ENCODE measurements around the gene STUB1.

The STUB1 gene

DNA sequence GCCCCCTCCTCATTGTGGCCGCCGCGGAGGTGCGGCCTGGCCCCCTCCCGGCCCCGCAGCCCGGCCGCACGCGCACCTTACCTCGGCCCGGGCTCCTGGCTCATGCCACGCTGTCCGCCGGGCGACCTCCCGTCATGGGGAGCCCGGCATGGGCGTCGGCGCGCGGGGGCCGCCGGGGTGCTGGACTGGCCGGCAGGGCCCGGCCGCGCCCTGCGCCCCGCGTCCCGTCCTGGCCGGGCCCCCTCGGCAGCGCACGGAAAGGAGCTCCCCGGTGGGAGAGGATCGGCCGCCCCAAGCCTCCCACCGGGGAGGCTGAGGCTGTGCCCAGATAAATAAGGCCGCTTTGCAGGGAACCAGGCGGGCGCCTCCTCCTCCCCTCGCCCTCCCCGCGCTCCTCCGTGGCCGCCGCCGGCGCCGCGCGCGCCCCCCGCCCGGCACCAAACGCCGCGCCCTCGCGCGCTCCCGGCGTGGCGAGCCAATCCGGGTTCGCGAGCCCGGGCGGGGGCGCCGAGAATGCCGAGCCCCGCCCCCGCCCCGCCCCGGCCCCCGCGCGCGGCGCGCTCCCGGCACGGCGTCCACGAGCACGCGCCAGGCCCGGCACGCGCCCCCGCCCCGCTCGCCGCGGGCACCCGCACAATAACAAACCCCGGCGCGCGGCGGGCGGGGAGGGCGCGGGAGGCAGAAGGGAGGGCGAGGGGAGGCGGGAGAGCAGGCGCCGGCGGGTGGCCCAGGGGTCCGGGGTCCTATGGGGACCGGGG is 25.4 kb downstream of the STUB1 start, which contains the start of gene FBXL16:
Gene FBXL16, minus strand, starts transcription at position 371 of the 758 bp plus-strand sequence. CDS start 8,396 bp downstream, outside the sequence.
- H3K4me3 ChIP-seq (ENCODE audit: low read depth, low read length) = no peak within 1 kb of the TSS
- no peak for DNase-seq (ENCODE audit: low read depth)
- no peak for TF ChIP-seq MYC (IDR thresholded peaks at IDR 0.05; ENCODE audit: low read depth, low read length)
- TF ChIP-seq, protein P1, sequence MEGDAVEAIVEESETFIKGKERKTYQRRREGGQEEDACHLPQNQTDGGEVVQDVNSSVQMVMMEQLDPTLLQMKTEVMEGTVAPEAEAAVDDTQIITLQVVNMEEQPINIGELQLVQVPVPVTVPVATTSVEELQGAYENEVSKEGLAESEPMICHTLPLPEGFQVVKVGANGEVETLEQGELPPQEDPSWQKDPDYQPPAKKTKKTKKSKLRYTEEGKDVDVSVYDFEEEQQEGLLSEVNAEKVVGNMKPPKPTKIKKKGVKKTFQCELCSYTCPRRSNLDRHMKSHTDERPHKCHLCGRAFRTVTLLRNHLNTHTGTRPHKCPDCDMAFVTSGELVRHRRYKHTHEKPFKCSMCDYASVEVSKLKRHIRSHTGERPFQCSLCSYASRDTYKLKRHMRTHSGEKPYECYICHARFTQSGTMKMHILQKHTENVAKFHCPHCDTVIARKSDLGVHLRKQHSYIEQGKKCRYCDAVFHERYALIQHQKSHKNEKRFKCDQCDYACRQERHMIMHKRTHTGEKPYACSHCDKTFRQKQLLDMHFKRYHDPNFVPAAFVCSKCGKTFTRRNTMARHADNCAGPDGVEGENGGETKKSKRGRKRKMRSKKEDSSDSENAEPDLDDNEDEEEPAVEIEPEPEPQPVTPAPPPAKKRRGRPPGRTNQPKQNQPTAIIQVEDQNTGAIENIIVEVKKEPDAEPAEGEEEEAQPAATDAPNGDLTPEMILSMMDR (IDR thresholded peaks at IDR 0.05; ENCODE audit: low read depth, low read length) = no peak
- TF ChIP-seq, protein P2, sequence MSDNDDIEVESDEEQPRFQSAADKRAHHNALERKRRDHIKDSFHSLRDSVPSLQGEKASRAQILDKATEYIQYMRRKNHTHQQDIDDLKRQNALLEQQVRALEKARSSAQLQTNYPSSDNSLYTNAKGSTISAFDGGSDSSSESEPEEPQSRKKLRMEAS (IDR thresholded peaks at IDR 0.05; ENCODE audit: low read depth, low read length) = no peak
- TF ChIP-seq POLR2A (IDR thresholded peaks at IDR 0.05; ENCODE audit: extremely low read depth, insufficient read length) = no peak

DNA sequence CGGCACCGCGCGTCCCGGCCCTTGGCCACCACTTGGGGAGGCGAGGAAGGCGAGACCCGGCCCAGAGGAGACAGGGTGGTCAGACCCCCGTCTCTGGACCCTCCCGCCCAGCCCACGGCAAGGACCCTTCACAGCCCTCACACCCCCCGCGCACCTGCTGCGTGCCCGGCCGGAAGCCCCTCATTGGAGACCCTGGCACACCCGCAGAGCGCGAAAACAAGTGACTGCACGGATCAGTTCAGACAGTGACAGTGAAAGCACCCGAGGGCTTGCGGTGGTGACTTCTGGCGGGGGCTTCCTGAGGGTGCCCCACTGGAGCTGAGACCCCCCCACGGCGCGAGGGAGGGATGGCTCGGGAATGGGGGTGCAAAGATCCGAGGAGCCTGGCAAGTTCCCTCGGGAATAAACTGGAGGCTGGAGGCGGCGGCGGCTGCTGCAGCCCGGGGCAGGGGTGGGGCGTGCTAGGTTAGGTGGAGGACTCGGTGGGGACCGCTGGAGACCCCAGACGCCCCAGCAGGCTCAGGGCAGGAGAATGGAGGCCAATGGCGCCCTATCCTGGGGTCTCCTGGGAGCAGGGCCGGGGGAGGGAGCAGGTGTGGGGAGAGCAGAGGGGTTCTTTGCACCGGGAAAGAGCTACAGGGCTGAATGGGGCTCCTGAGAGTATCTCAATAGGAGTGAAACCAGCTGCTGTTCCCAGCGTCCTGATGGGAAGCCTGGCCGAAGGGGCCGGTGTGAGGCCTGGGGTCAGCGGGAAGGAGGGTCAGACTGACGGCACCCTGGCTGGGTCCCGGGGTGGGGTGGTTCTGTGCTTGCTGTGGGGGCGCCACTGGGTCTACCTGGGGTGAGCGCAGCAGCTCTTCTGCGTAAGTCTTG is 26.2 kb downstream of the STUB1 start:
- TF ChIP-seq, protein P2 (IDR thresholded peaks at IDR 0.05; ENCODE audit: low read depth, low read length) = no peak
- TF ChIP-seq, protein P1 (IDR thresholded peaks at IDR 0.05; ENCODE audit: low read depth, low read length) = no peak
- TF ChIP-seq POLR2A (IDR thresholded peaks at IDR 0.05; ENCODE audit: extremely low read depth, insufficient read length) = no peak
- no peak for TF ChIP-seq MYC (IDR thresholded peaks at IDR 0.05; ENCODE audit: low read depth, low read length)
- no peak overlapping the region for H3K4me3 ChIP-seq (ENCODE audit: low read depth, low read length)
- no peak for DNase-seq (ENCODE audit: low read depth)

DNA sequence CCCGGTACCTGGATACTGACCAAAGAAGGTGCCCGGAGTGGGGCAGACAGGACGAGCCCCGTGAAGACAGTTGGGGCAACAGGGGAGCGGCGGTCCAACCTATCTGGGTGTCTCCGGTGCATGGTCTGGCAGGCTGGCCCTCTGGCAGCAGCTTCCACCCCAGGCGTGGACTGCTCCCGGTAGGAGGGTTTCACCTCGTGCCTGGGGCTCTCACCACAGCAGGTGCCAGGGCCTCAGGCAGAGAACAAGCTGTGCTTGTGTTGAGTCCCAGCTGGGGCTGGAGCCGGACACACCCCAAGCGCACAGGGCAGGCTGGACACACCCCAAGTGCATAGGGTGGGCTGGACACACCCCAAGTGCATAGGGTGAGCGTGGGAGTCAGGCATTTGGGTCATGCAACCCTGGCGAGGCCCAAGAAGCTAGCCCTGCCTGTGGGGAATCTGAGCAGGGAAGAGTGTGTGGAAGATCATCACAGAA is 26.9 kb downstream of the STUB1 start:
- TF ChIP-seq POLR2A (IDR thresholded peaks at IDR 0.05; ENCODE audit: extremely low read depth, insufficient read length) (no peak), MYC (IDR thresholded peaks at IDR 0.05; ENCODE audit: low read depth, low read length) (no peak)
- TF ChIP-seq, protein P2 (IDR thresholded peaks at IDR 0.05; ENCODE audit: low read depth, low read length) = no peak
- TF ChIP-seq, protein P1 (IDR thresholded peaks at IDR 0.05; ENCODE audit: low read depth, low read length) = no peak
- DNase-seq (ENCODE audit: low read depth) = no peak
- H3K4me3 ChIP-seq (ENCODE audit: low read depth, low read length) = no peak overlapping the region

DNA sequence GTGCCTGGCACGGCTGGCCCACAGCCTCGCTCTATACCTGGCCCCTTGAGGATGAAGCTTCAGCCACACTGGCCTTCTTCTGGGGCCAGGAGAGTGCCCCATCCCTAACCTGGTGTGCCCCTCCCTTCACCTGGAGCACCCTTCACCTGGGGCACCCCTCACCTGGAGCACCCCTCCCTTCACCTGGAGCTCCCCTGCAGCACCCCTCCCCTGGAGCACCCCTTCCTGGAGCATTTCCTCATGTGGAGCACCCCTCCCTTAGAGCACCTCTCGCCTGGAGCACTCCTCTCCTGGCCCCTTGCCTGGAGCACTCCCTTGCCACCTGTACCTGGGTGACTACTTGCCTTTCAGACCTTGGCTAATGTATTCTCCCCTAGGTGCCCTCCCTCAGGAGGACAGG is 27.8 kb downstream of the STUB1 start:
- no peak for DNase-seq (ENCODE audit: low read depth)
- TF ChIP-seq, protein P1 (IDR thresholded peaks at IDR 0.05; ENCODE audit: low read depth, low read length) = no peak
- TF ChIP-seq, protein P2 (IDR thresholded peaks at IDR 0.05; ENCODE audit: low read depth, low read length) = no peak
- TF ChIP-seq MYC (IDR thresholded peaks at IDR 0.05; ENCODE audit: low read depth, low read length) = no peak
- TF ChIP-seq POLR2A (IDR thresholded peaks at IDR 0.05; ENCODE audit: extremely low read depth, insufficient read length) = no peak
- H3K4me3 ChIP-seq (ENCODE audit: low read depth, low read length) = no peak overlapping the region

DNA sequence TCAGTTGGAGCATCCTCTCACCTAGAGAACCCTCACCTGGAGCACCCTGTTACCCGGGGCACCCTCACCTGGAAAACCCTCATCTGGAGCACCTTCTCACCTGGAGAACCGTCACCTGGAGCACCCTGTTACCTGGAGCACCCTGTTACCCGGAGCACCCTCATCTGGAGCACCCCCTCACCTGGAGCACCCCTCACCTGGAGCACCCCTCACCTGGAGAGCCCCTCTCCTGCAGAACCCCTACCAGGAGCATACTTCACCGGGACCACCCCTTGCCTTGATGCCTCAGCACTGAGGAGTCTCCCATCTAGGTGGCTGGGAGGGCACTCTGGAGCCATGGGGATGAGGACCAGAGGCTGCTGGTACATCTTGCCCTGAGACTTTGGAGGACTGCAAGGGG is 28.7 kb downstream of the STUB1 start:
- no peak for DNase-seq (ENCODE audit: low read depth)
- no peak for TF ChIP-seq MYC (IDR thresholded peaks at IDR 0.05; ENCODE audit: low read depth, low read length)
- TF ChIP-seq, protein P2 (IDR thresholded peaks at IDR 0.05; ENCODE audit: low read depth, low read length) = no peak
- TF ChIP-seq, protein P1 (IDR thresholded peaks at IDR 0.05; ENCODE audit: low read depth, low read length) = no peak
- TF ChIP-seq POLR2A (IDR thresholded peaks at IDR 0.05; ENCODE audit: extremely low read depth, insufficient read length) = no peak
- H3K4me3 ChIP-seq (ENCODE audit: low read depth, low read length) = no peak overlapping the region

Data from NB4 (cell line).